GOT3 (cell line): ENCODE measurements around the gene LMBR1.
"Not testable (repeated sequence)": the region's sequence is repeated elsewhere in the genome, so short reads cannot be mapped to it uniquely, and the experiment has no call there.

Source experiments
- DNase-seq: peaks from one replicate; lab custom pipeline; 2025; ENCODE audit warnings: mixed read lengths; lab: John Stamatoyannopoulos, UW

Gene LMBR1, protein sequence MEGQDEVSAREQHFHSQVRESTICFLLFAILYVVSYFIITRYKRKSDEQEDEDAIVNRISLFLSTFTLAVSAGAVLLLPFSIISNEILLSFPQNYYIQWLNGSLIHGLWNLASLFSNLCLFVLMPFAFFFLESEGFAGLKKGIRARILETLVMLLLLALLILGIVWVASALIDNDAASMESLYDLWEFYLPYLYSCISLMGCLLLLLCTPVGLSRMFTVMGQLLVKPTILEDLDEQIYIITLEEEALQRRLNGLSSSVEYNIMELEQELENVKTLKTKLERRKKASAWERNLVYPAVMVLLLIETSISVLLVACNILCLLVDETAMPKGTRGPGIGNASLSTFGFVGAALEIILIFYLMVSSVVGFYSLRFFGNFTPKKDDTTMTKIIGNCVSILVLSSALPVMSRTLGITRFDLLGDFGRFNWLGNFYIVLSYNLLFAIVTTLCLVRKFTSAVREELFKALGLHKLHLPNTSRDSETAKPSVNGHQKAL

DNA sequence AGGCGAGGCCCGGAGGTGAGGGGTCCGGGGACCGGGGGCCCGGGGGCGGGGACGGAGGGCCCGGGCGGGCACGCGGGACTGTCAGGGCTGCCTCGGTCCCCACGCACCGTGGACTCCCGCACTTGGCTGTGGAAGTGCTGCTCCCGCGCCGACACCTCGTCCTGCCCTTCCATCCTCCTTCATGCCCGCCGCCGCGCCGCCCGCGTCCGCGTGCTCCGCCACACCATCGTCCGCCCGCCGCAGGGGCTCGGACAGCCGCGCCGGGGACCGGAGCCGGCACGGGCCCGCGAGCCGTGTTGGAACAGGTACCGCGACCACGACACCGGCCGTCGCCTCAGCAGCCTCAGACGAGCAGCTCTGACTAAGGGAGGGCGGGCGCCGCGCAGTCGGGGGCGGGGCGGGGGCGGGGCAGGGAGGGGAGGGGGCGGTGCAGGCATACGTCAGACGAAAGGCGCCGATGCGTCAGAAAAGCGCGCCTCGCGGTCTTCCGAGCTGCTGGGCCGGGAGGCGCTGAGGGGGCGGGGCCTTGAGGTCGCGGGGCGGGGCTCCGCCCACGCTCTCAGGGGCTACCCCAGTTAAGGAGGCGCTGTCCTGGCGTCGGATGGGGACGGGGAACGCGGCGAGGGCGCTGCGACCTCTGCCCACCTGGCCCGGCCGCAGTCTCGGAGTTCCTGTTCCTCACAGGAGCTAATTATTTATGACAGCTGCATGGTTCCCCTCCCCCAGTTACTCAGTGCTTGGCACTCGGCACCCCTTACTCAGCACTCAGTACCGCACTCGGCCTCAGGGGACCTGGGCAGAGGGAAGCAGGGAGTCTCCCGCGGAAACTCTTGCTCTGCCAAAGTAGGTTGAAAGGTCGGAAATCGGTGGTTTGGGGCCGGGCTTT, at the start of gene LMBR1:
Gene LMBR1, minus strand, starts transcription at position 363 of the 886 bp plus-strand sequence. Its CDS starts 190 bp downstream, at position 173.
- DNase-seq = peak; percentile 84

DNA sequence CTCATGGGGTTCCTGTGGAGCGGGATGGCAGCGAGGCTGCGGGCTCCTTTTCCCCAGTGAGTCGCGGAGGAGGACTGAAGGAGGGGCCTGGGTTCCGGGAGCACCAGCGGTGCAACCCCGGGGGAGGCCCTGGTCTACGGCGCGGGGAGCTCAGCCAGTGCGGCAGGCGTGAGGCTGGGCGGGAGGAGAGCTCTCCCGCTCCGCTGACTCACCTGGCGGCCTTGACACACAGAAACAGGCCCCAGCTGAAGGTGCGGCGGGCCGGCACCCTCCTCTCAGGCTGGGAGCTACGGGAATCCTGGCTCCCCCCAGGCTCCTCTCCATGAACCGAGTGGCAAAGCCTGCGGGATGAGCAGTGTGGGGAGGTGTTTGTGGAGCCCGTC, 49.7 kb upstream of the LMBR1 start:
- no peak for DNase-seq

DNA sequence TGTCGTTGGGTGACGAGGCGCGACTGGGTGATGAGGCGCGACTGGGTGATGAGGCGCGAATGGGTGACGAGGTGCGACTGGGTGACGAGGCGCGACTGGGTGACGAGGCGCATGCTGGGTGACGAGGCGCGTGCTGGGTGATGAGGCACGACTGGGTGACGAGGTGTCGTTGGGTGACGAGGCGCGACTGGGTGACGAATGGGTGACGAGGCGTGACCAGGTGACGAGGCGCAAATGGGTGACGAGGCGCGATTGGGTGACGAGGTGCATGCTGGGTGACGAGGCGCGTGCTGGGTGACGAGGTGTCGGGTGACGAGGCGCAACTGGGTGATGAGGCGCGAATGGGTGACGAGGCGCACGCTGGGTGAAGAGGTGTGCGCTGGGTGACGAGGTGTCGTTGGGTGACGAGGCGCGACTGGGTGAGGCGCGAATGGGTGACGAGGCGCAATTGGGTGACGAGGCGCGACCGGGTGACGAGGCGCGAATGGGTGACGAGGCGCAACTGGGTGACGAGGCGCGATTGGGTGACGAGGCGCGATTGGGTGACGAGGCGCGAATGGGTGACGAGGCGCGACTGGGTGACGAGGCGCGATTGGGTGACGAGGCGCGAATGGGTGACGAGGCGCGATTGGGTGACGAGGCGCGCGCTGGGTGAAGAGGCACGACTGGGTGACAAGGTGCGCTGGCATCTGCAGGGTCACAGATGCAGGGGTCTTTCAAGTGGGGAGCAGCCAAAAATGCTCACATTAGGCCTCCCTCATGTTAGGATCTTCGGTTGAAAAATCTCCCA, 48.6 kb upstream of the LMBR1 start:
- no peak for DNase-seq

DNA sequence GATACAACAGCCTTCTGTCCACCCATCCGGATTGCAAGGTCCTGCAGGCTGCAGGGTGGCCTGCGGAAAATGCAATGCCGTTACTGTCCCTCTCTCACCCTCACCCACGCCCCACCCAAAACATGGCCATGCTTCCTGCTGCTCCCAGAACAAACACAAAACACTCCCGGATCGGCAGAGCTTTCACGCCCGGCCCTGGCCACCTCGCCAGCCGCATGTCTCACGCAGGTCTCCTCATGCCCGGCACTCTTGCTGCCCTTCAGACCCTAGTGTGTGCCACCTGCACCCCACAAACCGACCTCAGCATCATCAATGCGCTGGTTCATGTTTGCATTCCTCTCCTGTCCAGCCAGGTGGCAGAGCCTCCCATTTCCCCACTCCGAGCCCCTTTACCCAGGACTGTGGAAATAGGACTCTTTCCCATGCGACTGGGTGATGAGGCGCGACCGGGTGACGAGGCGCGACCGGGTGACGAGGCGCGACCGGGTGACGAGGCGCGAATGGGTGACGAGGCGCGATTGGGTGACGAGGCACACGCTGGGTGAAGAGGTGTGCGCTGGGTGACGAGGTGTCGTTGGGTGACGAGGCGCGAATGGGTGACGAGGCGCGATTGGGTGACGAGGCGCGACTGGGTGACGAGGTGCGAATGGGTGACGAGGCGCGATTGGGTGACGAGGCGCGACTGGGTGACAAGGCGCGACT, 47.6 kb upstream of the LMBR1 start:
- DNase-seq = no peak

DNA sequence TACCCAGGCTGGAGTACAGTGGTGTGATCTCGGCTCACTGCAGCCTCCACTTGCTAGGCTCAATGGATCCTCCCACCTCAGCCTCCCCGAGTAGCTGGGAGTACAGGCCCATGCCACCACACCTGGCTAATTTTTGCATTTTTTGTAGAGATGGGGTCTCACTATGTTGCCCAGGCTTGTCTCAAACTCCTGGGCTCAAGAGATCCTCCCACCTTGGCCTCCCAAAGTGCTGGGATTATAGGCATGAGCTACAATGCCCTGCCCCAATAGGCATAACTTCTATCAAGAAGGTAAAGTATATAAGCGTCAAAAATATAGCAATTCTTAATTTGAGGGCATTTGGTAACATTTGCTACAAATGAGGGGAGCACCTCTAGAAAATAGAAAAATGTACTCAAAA, 43.8 kb upstream of the LMBR1 start:
- not testable (repeated sequence) for DNase-seq

DNA sequence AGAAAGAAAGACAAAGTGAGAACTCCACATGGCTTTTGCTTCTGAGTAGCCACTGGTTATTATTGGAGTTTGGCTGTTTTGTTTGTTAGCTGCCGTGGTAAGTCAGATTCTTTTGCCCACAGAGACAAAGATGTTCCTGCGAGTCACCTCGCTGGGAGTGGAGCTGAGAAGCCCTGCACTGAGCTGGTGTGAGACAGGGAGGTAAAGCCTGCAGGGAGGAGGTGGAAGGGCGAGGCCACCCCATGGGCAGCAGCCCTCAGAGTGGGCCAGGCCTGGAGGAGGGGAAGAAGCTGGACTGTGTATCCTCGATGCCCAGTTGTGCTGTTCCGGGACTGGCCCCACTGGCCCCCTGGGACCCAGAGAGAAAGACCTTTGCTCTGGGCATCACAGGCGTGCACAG, 42.3 kb upstream of the LMBR1 start:
- DNase-seq = no peak

DNA sequence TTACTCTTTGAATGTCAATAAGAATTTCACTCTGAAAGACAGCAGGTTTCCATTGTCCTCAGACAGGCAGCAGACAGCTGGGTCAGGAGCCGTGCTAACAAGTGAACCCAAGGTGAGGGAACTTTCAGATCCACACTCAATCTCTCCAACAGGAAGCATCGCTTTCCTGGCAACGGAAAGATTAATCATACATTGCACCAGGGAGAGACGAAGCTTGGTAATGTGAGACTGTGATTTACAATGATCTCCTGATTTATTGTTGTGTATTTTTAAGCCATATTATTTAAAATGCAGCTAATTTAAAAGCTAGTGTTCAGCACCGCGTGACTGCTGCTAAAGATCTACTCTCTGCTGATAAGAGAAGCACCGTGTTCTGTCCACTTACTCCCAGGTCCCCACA, 39.0 kb upstream of the LMBR1 start:
- DNase-seq = no peak

DNA sequence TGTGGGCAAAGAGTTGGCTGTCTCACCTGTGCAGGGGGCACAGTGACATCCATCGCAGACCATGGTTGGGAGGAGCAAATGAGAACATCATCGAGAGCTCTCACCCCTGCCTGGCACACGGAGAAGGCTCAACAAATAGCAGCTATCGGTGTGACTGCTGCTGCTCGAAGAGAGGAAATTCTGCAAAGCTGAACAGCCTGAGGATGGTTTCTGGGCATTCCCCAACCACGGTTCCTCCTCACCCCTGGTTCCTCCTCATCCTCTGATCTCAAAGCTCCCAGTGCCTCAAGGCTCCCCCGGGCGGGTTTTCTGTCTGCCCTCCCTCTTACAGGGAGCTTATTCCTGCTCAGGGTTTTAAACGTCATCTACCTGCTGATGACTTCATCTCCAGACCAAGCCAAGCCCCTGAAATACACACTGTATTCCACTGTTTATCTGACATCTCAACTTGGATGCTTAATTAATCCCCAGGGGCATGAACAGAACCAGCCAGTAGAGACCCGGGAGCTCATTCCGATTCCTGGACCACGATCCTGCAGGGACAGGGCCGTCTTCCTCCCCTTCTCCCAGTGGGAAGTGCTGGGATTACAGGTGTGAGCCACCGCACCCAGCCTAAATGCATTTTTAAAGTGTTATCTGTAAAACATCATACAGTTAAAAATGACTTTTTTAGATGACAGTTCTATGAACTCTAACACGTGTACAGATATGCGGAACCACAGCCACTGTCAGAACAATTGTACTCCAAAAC, 37.0 kb upstream of the LMBR1 start:
- DNase-seq = no peak

DNA sequence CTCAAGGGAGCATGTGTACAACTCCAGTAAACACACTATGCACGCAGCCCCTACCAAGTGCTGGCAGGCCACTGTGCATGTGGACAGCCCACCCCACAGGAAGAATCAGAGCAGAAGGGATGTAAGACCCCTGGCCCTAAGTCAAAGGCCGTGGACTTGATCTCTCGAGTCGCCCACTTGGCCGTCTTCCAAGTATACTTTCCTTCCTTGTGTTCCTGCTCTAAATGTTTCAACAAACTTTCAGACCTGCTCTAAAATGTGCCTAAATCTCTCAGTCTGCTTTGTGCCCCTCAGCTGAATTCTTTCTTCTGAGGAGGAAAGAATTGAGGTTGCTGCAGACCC, 35.4 kb upstream of the LMBR1 start:
- no peak for DNase-seq

DNA sequence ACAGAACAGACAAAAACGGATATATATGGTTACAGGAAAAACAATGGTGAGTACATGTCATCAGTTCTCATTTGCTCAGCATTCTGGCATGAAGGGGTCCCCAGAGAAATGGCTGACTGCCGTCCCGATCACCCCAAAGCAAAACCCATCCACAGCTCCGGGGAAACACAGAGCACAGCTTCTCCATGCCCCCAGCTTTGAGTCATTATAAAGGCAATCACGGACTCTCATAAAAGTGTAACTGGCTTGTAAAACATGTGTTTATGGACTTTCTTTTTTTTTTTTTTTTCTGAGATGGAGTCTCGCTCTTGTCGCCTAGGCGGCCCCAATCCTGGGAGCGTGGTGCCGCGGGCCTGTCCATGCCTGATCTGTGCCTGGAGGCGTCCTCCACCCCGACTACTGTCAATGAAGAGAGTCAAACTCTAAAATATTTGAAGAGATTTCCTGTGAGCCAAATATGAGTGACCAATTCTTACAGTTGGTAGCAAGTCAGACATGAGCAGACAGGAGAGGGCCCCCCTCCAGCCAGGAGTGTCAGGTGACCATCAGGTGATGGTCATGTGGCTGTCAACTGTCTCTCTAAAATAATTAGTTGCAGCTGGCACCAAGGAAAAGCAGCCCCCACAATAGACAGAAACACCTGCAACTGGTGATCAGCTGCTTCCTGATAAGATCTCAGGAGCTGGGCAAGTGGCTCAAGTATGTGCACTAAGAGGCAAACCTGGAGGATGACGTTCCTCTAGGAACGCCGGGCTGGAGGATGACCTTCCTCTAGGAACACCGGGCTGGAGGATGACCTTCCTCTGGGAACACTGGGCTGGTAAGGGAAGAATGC, 34.8 kb upstream of the LMBR1 start:
- no peak for DNase-seq

DNA sequence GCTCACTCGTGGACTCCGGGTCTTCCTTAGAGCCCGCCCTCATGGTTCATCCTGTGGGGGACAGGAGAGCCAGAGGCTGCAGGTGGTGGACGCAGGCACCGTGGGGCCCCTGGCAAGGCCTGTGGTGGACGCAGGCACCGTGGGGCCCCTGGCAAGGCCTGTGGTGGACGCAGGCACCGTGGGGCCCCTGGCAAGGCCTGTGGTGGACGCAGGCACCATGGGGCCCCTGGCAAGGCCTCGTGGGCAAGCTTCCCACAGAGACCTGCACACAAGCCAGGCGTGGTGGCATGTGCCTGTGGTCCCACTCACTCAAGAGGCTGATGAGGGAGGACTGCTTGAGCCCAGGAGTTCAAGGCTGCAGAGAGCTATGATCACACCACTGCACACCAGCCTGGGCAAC, 32.8 kb upstream of the LMBR1 start:
- DNase-seq = not testable (repeated sequence)

DNA sequence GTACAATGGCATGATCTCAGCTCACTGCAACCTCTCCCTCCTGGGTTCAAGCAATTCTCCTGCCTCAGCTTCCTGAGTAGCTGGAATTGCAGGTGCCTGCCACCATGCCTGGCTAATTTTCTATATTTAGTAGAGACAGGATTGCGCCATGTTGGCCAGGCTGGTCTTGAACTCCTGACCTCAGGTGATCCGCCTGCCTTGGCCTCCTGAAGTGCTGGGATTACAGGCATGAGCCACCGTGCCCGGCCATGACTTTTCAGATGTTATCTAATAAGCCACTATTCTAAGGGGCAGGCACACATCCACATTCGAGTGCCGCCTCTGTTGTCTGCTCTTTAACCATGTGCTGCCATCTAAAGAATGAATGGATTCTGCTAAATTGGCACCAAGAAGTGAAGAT, 29.3 kb upstream of the LMBR1 start:
- DNase-seq = not testable (repeated sequence)

DNA sequence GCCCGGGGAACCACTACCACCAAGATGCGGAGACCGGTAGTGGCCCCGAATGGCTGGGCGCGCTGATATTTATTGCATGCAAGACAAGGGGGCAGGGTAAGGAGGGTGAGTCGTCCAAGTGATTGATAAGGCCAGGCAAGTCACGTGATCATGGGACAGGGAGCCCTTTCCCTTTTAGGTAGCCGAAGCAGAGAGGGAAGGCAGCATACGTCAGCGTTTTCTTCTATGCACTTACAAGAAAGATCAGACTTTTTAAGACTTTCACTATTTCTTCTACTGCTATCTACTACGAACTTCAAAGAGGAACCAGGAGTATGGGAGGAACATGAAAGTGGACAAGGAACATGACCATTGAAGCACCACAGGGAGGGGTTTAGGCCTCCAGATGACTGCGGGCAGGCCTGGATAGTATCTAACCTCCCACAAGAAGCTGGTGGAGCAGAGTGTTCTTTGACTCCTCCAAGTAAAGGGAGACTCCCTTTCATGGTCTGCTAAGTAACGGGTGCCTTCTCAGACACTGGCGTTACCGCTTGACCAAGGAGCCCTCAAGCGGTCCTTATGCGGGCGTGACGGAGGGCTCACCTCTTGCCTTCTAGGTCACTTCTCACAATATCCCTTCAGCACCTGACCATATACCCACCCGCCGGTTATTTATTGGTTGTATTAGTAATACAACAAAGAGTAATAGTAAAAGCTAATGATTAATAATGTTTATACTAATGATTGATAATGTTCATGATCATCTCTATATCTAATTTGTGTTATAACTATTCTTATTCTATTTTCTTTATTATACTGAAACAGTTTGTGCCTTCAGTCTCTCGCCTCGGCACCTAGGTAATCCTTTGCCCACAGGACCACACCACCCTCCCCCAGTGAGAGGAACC, 27.7 kb upstream of the LMBR1 start:
- not testable (repeated sequence) for DNase-seq

DNA sequence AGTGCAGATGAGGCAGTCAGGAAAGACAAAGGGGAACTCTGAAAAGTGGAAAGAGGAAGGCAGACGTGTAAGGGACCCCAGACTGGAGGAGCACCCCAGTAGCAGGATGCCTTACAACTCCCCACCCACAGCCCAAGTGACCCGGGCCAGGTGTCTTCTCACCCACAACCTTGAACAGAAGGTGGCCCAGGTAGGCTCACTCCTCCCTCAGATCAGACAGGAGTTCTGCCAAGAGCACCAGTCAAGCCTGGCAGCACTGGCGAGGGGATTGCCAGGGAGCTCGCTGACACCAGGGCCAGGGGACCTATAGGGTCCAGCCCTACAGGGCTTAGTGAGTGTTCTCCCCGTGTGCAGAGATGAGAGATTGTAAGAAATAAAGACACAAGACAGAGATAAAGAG, 27.1 kb upstream of the LMBR1 start:
- DNase-seq = no peak

DNA sequence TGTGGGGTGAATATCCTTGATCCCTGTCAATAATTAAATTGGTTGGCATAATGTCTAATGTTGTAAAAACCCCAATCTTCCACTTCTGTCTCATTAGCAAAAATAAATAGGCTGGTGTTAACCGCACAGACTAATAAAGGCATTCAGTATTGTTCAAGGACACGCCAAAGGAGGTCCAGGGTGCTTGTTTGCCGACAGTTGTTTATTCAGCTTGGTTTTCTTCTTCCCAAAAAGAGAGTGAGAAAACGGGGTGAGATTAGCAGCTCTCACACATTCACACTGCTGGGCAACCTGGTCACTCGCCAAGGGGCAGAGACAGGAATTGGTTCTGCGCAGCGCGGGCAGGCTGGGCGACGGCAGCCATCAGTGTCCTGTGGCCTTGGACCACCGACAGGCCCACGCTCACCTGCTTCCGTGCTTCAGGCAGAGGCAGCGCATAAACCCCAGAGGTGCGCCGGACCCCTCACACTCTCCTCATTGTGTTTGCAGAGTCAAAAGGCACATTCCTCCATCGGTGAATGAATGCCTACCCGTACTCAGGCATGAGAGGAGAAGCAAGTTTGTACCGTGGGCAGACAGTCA, 26.2 kb upstream of the LMBR1 start:
- no peak for DNase-seq

DNA sequence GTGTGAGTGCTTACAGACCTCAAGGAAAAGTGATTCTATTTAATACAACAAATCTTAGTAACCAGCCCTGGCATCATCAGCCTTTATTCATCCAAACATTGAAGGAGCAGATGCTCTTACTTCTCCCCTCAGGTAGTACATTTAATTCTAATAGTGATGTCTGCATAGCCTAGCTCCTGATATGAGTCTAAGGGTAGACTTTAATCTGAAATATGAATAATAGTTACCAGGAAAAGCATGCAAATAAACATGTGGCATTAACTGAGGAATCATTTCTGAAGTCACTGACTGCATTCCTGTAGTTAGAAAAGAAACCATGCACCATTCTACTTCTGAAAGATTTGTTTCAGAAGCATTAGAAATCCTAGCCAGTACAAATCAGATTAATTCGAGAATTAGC, 25.7 kb upstream of the LMBR1 start:
- no peak for DNase-seq

DNA sequence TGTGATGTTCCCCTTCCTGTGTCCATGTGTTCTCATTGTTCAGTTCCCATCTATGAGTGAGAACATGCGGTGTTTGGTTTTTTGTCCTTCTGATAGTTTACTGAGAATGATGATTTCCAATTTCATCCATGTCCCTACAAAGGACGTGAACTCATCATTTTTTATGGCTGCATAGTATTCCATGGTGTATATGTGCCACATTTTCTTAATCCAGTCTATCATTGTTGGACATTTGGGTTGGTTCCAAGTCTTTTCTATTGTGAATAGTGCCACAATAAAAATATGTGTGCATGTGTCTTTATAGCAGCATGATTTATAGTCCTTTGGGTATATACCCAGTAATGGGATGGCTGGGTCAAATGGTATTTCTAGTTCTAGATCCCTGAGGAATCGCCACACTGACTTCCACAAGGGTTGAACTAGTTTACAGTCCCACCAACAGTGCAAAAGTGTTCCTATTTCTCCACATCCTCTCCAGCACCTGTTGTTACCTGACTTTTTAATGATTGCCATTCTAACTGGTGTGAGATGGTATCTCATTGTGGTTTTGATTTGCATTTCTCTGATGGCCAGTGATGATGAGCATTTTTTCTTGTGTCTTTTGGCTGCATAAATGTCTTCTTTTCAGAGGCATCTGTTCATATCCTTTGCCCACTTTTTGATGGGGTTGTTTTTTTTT, 16.7 kb upstream of the LMBR1 start:
- DNase-seq = not testable (repeated sequence)

DNA sequence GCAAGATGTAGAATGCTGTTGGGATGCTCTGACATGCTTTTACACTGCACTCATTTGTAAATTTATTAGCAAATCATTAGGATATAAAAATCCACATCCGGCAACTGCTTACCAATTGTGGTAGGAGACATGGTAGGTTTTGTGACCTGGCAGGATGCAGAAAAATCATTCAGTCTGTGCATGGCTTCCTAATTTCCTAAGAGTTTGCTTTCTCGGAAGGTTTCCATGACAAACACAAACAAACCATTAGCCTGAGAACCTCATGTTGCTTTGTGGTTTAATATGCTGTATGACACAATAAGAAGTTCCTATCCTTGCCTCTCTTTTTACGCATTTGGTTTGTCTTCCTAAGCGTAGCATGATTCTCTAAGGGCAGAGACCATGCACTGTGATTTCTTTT, 14.7 kb upstream of the LMBR1 start:
- no peak for DNase-seq
